GM12878 (cell line): ENCODE measurements around the gene R3HDM2. TPM values are rescaled to one million over a fixed set of nuclear protein-coding genes. Genes with fewer than 3 reads are reported as not detected.

ENCODE experiments used
- ATAC-seq: fragments of 200-7000 bp; cut with Tn5 transposase; 3 replicates; pipeline ENCODE4 v1.9.1; 2020; ENCODE audit warnings: mild to moderate bottlenecking, moderate library complexity
- BruUV-seq: library from RNA; stranded (reverse); fragments of 400-500 nt; replicated peaks from 2 replicates; lab custom pipeline; 2021; lab: Mats Ljungman, UMichigan
- CTCF ChIA-PET: fragments of 300-600 bp; sonication (Branson Sonifier 250); formaldehyde crosslinking; extraction: SDS; loops from one replicate; lab custom pipeline; 2021; ENCODE audit warnings: inconsistent platforms; lab: Yijun Ruan, JAX
- POLR2A ChIA-PET: fragments of 350-600 bp; formaldehyde crosslinking; extraction: SDS; loops from one replicate; lab custom pipeline; 2021; ENCODE audit warnings: inconsistent platforms; lab: Charles Lee
- RAD21 ChIA-PET: fragments of 300-600 bp; sonication (Branson Sonifier 250); formaldehyde crosslinking; loops from one replicate; lab custom pipeline; 2023; ENCODE audit warnings: antibody characterized with exemption; ENCODE audit not compliant: unreplicated experiment; lab: Charles Lee
- SMC1A ChIA-PET: fragments of 300-600 bp; sonication (Branson Sonifier 250); formaldehyde crosslinking; loops from one replicate; lab custom pipeline; 2023; ENCODE audit not compliant: unreplicated experiment, uncharacterized antibody; lab: Charles Lee
- DNase-seq: peaks from one replicate; pipeline ENCODE4 v3.0.0-alpha.2; 2011; ENCODE audit warnings: low read depth, low spot score
- FAIRE-seq: peaks from 3 replicates; lab custom pipeline; 2011; peaks lifted over from hg19 to GRCh38; lab: Jason Lieb, UNC
- H2AFZ ChIP-seq: 2 replicates; pipeline ENCODE4 v1.6.0; 2011; ENCODE audit warnings: low read depth, low read length, control low read depth; ENCODE audit not compliant: control insufficient read depth
- H3K27ac ChIP-seq: 2 replicates; pipeline ENCODE4 v1.5.1; 2011; ENCODE audit warnings: control low read depth; ENCODE audit not compliant: control insufficient read depth, insufficient read depth
- H3K27me3 ChIP-seq, 2 experiments: replicated peaks in 1 of 2; 2 replicates each; pipeline versions ENCODE4 v1.6.0 to v1.6.1; 2011; ENCODE audit warnings: low read length in 1 of 2; ENCODE audit not compliant: control insufficient read depth in 2 of 2, insufficient read depth in 2 of 2
- H3K36me3 ChIP-seq, 2 experiments: 2 replicates each; pipeline ENCODE4 v1.5.1; 2011; ENCODE audit warnings: low read length in 1 of 2; ENCODE audit not compliant: control insufficient read depth in 2 of 2, insufficient read depth in 2 of 2
- H3K4me1 ChIP-seq: 2 replicates; pipeline ENCODE4 v1.6.1; 2011; ENCODE audit warnings: mild to moderate bottlenecking, low read length, moderate library complexity, mixed read lengths; ENCODE audit not compliant: control insufficient read depth, insufficient read depth
- H3K4me2 ChIP-seq: 2 replicates; pipeline ENCODE4 v1.6.0; 2011; ENCODE audit warnings: control low read depth; ENCODE audit not compliant: control insufficient read depth, insufficient read depth
- H3K4me3 ChIP-seq: fragments of 200-600 bp; sonication (generic); 2 replicates; pipeline ENCODE4 v1.5.1; 2016
- H3K79me2 ChIP-seq: 2 replicates; pipeline ENCODE4 v1.6.0; 2011; ENCODE audit warnings: low read length; ENCODE audit not compliant: control insufficient read depth, insufficient read depth
- H3K9ac ChIP-seq: 2 replicates; pipeline ENCODE4 v1.8.0; 2011; ENCODE audit warnings: low read length, control low read depth, mixed read lengths; ENCODE audit not compliant: control insufficient read depth, insufficient read depth
- H3K9me3 ChIP-seq: replicated peaks from 3 replicates; pipeline ENCODE4 v1.5.1; 2011; ENCODE audit warnings: mild to moderate bottlenecking, low read length; ENCODE audit not compliant: control insufficient read depth, insufficient read depth
- H4K20me1 ChIP-seq: 2 replicates; pipeline ENCODE4 v1.6.0; 2011; ENCODE audit not compliant: control insufficient read depth, insufficient read depth
- ASH2L ChIP-seq: fragments of 300-600, 200-600 bp; sonication (generic); IDR thresholded peaks from 2 replicates; pipeline ENCODE4 v1.6.1; 2017; ENCODE audit warnings: low read depth, mild to moderate bottlenecking, borderline replicate concordance
- CBX5 ChIP-seq: sonication (generic); IDR thresholded peaks from 2 replicates; pipeline ENCODE4 v1.6.1; 2016; ENCODE audit warnings: low read depth, moderate library complexity, mild to moderate bottlenecking, inconsistent platforms
- FOXK2 ChIP-seq: fragments of 450-650 bp; IDR thresholded peaks from 2 replicates; pipeline ENCODE4 v1.6.1; 2017; ENCODE audit warnings: mild to moderate bottlenecking, moderate library complexity
- FOXM1 ChIP-seq: IDR thresholded peaks from 2 replicates; pipeline ENCODE4 v1.6.1; 2012; ENCODE audit warnings: low read depth, mild to moderate bottlenecking, inconsistent platforms, low read length, moderate library complexity
- IKZF2 ChIP-seq, 2 experiments: fragments of 450-650 bp; IDR thresholded peaks; 2 replicates each; pipeline ENCODE4 v1.6.1; 2017; ENCODE audit warnings: mild to moderate bottlenecking in 2 of 2, moderate library complexity in 2 of 2
- KDM1A ChIP-seq: fragments of 200-600 bp; sonication (generic); IDR thresholded peaks from 2 replicates; pipeline ENCODE4 v1.6.1; 2016; ENCODE audit warnings: borderline replicate concordance
- KLF5 ChIP-seq: fragments of 450-650 bp; IDR thresholded peaks from 2 replicates; pipeline ENCODE4 v1.6.1; 2014; ENCODE audit warnings: mild to moderate bottlenecking; ENCODE audit not compliant: partially characterized antibody
- MTA3 ChIP-seq: IDR thresholded peaks from 2 replicates; pipeline ENCODE4 v1.6.1; 2012; ENCODE audit warnings: low read length, inconsistent platforms, borderline replicate concordance
- NFYB ChIP-seq: IDR thresholded peaks from 2 replicates; pipeline ENCODE4 v1.6.1; 2011; ENCODE audit warnings: low read depth, mild to moderate bottlenecking, low read length, improper control_type of control experiment, moderate library complexity; ENCODE audit not compliant: insufficient read depth
- PAX8 ChIP-seq: fragments of 450-650 bp; IDR thresholded peaks from 2 replicates; pipeline ENCODE4 v1.6.1; 2017; ENCODE audit warnings: mild to moderate bottlenecking, moderate library complexity
- POLR2A ChIP-seq: IDR thresholded peaks from 2 replicates; pipeline ENCODE4 v1.6.1; 2011; ENCODE audit warnings: low read depth, mild to moderate bottlenecking, low read length
- POLR2AphosphoS2 ChIP-seq: IDR thresholded peaks from 2 replicates; pipeline ENCODE4 v1.6.1; 2011; ENCODE audit warnings: low read depth, mild to moderate bottlenecking, low read length, improper control_type of control experiment, moderate library complexity
- SREBF2 ChIP-seq: IDR thresholded peaks from 2 replicates; pipeline ENCODE4 v1.6.1; 2012; ENCODE audit warnings: mild to moderate bottlenecking, low read length
- TCF12 ChIP-seq: IDR thresholded peaks from 2 replicates; pipeline ENCODE4 v1.6.1; 2011; ENCODE audit warnings: low read depth, mild to moderate bottlenecking, low read length
- ZNF622 ChIP-seq: fragments of 450-650 bp; IDR thresholded peaks from 2 replicates; pipeline ENCODE4 v1.6.1; 2017; ENCODE audit warnings: mild to moderate bottlenecking, inconsistent platforms
- WGBS: methylation state at CpG from one replicate; pipeline ENCODE4 v1.1.6; 2016; ENCODE audit warnings: low lambda C conversion rate; ENCODE audit not compliant: insufficient replicate concordance, insufficient coverage; ENCODE audit errors: missing lambda C conversion rate; 5-methylcytosine and 5-hydroxymethylcytosine counted together
- in situ Hi-C: fragments of 300-500 bp; cut with MboI; formaldehyde crosslinking; loops from 9 replicates; pipeline ENCODE4 v1.14.3; 2018; ENCODE audit warnings: mixed read lengths
- intact Hi-C: fragments of 100-400 bp; cut with micrococcal nuclease; formaldehyde crosslinking; loops from one replicate; pipeline ENCODE4 v1.14.2; 2022; ENCODE audit not compliant: unreplicated experiment
- polyA plus RNA-seq, 11 experiments: library from polyadenylated mRNA; depleted of rRNA in 4 of 11; unstranded in 6 of 11; stranded (reverse) in 5 of 11; fragments of >200 nt; fragmentation: Nextera tagmentation in 4 of 11; fragmentation: Illumina TruSeq in 1 of 11; extraction: Ambion mirVana in 4 of 11; extraction: Trizol in 1 of 11; gene quantifications; 1 replicate in 1 of 11; 2 replicates in 10 of 11; pipeline versions ENCODE4 v1.2.1 to v1.2.3, GENCODE V29; 2011 to 2016; ENCODE audit warnings: inconsistent platforms in 2 of 11, missing spikeins in 2 of 11, low read depth in 1 of 11
- total RNA-seq, 4 experiments: library from RNA; depleted of rRNA in 3 of 4; stranded (reverse); fragments of >200 nt in 3 of 4; fragmentation: Illumina TruSeq in 1 of 4; extraction: Trizol in 1 of 4; gene quantifications; 2 replicates each; pipeline versions ENCODE4 v1.2.1 to v1.2.3, GENCODE V29; 2013 to 2021
- TF ChIP-seq, protein P1 (sequence below): IDR thresholded peaks from 2 replicates; pipeline ENCODE4 v1.6.1; 2012; ENCODE audit warnings: low read depth, low read length, improper control_type of control experiment
- TF ChIP-seq, protein P2 (sequence below): fragments of 450-650 bp; IDR thresholded peaks from 2 replicates; pipeline ENCODE4 v1.6.1; 2016; ENCODE audit warnings: mild to moderate bottlenecking, moderate library complexity, borderline replicate concordance
- TF ChIP-seq, protein P3 (sequence below): IDR thresholded peaks from 2 replicates; pipeline ENCODE4 v1.6.1; 2011; ENCODE audit warnings: low read depth, mild to moderate bottlenecking, low read length, moderate library complexity, borderline replicate concordance; ENCODE audit errors: extremely low read depth
- TF ChIP-seq, protein P4 (sequence below), 3 experiments: IDR thresholded peaks in 2 of 3; conservative IDR thresholded peaks in 1 of 3; 2 replicates each; pipeline ENCODE4 v1.5.1; 2011; ENCODE audit warnings: low read depth in 3 of 3, low read length in 3 of 3, mild to moderate bottlenecking in 3 of 3, control low read depth in 2 of 3, moderate library complexity in 2 of 3, inconsistent platforms in 1 of 3, mixed read lengths in 1 of 3; ENCODE audit not compliant: control insufficient read depth in 2 of 3, insufficient read depth in 1 of 3; ENCODE audit errors: extremely low read depth in 1 of 3

The R3HDM2 gene
- total and polyA plus RNA-seq, 10 of the 15 experiments (the other 5 are each of a cell fraction or from before 2014, with no cell fraction given): 4.6 to 26.1 (median 11.2) TPM

DNA sequence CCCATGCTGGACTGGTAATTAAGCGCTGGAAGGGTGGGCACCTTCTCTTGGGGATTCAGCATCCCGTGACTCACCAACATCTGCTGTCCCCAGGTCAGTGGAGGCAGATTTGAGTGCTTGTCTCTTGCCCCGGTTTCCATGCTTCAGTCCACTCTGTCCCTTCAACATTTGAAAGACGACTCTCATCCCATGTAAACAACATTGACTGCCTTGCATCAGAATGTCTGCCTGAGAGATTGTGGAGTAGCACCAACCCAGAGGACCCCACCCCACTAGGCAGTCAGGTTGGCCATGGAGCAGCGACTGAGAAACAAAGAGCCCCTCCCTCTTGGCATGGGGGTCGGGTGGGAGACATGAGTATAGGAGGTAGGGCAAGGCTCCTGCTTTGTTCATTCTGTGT is 174.9 kb downstream of the R3HDM2 start:
- in situ Hi-C loops: no loop called here
- Histone ChIP-seq H3K27ac (no peak overlapping the region), H3K4me3 (no peak overlapping the region), H3K27me3 (no peaks in the 10 kb centered on the region), H3K36me3 (peaks cover 0 to 6% of the 10 kb centered on the region in 2 experiments; a peak in 2 of 4 replicates), H3K79me2 (no peaks in the 10 kb centered on the region), H3K9ac (no peak overlapping the region), H3K4me1 (no peaks in the 10 kb centered on the region), H4K20me1 (no peaks in the 10 kb centered on the region), H3K4me2 (no peak overlapping the region), H2AFZ (no peak overlapping the region), H3K9me3 (no peaks in the 10 kb centered on the region)
- intact Hi-C loops: no loop called here
- ATAC-seq (no peak), DNase-seq (no peak), FAIRE-seq (no peak)
- SMC1A ChIA-PET: no interaction called here
- TF ChIP-seq, protein P1, sequence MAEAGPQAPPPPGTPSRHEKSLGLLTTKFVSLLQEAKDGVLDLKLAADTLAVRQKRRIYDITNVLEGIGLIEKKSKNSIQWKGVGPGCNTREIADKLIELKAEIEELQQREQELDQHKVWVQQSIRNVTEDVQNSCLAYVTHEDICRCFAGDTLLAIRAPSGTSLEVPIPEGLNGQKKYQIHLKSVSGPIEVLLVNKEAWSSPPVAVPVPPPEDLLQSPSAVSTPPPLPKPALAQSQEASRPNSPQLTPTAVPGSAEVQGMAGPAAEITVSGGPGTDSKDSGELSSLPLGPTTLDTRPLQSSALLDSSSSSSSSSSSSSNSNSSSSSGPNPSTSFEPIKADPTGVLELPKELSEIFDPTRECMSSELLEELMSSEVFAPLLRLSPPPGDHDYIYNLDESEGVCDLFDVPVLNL: no peak
- no peak for TF ChIP-seq NFYB
- no peak for TF ChIP-seq FOXM1
- TF ChIP-seq ZNF622: no peak
- no peak for TF ChIP-seq KLF5
- TF ChIP-seq POLR2A: no peak
- TF ChIP-seq POLR2AphosphoS2: no peak
- TF ChIP-seq IKZF2 (IDR thresholded peaks at IDR 0.05): no peak
- no peak for TF ChIP-seq KDM1A
- TF ChIP-seq, protein P2, sequence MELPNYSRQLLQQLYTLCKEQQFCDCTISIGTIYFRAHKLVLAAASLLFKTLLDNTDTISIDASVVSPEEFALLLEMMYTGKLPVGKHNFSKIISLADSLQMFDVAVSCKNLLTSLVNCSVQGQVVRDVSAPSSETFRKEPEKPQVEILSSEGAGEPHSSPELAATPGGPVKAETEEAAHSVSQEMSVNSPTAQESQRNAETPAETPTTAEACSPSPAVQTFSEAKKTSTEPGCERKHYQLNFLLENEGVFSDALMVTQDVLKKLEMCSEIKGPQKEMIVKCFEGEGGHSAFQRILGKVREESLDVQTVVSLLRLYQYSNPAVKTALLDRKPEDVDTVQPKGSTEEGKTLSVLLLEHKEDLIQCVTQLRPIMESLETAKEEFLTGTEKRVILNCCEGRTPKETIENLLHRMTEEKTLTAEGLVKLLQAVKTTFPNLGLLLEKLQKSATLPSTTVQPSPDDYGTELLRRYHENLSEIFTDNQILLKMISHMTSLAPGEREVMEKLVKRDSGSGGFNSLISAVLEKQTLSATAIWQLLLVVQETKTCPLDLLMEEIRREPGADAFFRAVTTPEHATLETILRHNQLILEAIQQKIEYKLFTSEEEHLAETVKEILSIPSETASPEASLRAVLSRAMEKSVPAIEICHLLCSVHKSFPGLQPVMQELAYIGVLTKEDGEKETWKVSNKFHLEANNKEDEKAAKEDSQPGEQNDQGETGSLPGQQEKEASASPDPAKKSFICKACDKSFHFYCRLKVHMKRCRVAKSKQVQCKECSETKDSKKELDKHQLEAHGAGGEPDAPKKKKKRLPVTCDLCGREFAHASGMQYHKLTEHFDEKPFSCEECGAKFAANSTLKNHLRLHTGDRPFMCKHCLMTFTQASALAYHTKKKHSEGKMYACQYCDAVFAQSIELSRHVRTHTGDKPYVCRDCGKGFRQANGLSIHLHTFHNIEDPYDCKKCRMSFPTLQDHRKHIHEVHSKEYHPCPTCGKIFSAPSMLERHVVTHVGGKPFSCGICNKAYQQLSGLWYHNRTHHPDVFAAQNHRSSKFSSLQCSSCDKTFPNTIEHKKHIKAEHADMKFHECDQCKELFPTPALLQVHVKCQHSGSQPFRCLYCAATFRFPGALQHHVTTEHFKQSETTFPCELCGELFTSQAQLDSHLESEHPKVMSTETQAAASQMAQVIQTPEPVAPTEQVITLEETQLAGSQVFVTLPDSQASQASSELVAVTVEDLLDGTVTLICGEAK: no peak
- TF ChIP-seq FOXK2: no peak
- no peak for TF ChIP-seq MTA3
- TF ChIP-seq ASH2L: no peak
- no peak for TF ChIP-seq TCF12
- TF ChIP-seq CBX5: no peak
- TF ChIP-seq PAX8: no peak
- TF ChIP-seq, protein P3, sequence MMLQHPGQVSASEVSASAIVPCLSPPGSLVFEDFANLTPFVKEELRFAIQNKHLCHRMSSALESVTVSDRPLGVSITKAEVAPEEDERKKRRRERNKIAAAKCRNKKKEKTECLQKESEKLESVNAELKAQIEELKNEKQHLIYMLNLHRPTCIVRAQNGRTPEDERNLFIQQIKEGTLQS: no peak
- TF ChIP-seq, protein P4, sequence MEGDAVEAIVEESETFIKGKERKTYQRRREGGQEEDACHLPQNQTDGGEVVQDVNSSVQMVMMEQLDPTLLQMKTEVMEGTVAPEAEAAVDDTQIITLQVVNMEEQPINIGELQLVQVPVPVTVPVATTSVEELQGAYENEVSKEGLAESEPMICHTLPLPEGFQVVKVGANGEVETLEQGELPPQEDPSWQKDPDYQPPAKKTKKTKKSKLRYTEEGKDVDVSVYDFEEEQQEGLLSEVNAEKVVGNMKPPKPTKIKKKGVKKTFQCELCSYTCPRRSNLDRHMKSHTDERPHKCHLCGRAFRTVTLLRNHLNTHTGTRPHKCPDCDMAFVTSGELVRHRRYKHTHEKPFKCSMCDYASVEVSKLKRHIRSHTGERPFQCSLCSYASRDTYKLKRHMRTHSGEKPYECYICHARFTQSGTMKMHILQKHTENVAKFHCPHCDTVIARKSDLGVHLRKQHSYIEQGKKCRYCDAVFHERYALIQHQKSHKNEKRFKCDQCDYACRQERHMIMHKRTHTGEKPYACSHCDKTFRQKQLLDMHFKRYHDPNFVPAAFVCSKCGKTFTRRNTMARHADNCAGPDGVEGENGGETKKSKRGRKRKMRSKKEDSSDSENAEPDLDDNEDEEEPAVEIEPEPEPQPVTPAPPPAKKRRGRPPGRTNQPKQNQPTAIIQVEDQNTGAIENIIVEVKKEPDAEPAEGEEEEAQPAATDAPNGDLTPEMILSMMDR (IDR thresholded peaks at IDR 0.05 in 2 of 3, conservative IDR thresholded peaks at IDR 0.05 in 1 of 3; ENCODE audit: control insufficient read depth in 2 of 3, extremely low read depth in 1 of 3, insufficient read depth in 1 of 3, low read depth in 3 of 3, low read length in 3 of 3): no peak
- no peak for TF ChIP-seq SREBF2
- CTCF ChIA-PET: no interaction called here
- POLR2A ChIA-PET: no interaction called here
- BruUV-seq: no TSS peak
- WGBS: 85% methylated on average over 6 of the region's 6 CpGs
- RAD21 ChIA-PET: no interaction called here
